Kidney (tissue), 14 donors: Measurements from ENCODE around the gene DNAH5. TPM values are rescaled to one million over a fixed set of nuclear protein-coding genes. Genes with fewer than 3 reads are reported as not detected.

ENCODE experiments used
- DNase-seq, 5 donors: peaks; one replicate each; pipeline ENCODE4 v3.0.0-alpha.2; 2013 to 2020
- FAIRE-seq: peaks from 2 replicates; lab custom pipeline; 2012; peaks lifted over from hg19 to GRCh38; lab: Jason Lieb, UNC
- H3K27ac ChIP-seq, 2 donors: one replicate each; pipeline ENCODE4 v1.7.0; 2013; ENCODE audit warnings: low read depth in 2 of 2, low read length in 2 of 2, inconsistent platforms in 1 of 2
- H3K27me3 ChIP-seq: one replicate; pipeline ENCODE4 v1.7.1; 2013; ENCODE audit warnings: low read length, inconsistent platforms; ENCODE audit not compliant: control insufficient read depth, insufficient read depth
- H3K36me3 ChIP-seq, 3 donors: one replicate each; pipeline versions ENCODE4 v1.7.0 to v1.7.1; 2013; ENCODE audit warnings: low read length in 3 of 3, control low read depth in 1 of 3, inconsistent platforms in 1 of 3; ENCODE audit not compliant: insufficient read depth in 3 of 3, control insufficient read depth in 2 of 3
- H3K4me1 ChIP-seq, 3 donors: one replicate each; pipeline versions ENCODE4 v1.7.0 to v1.7.1; 2013; ENCODE audit warnings: low read length in 3 of 3, inconsistent platforms in 1 of 3, low read depth in 1 of 3; ENCODE audit not compliant: control insufficient read depth in 2 of 3, insufficient read depth in 2 of 3
- H3K4me3 ChIP-seq, 3 donors: one replicate each; pipeline versions ENCODE4 v1.7.0 to v1.8.1; 2013; ENCODE audit warnings: low read length in 3 of 3, control low read depth in 1 of 3, inconsistent platforms in 1 of 3
- H3K9ac ChIP-seq, 3 donors: one replicate each; pipeline versions ENCODE4 v1.7.0 to v1.7.1; 2013; ENCODE audit warnings: low read length in 3 of 3, control low read depth in 1 of 3, inconsistent platforms in 1 of 3
- H3K9me3 ChIP-seq, 3 donors: one replicate each; pipeline versions ENCODE4 v1.7.0 to v1.7.1; 2013; ENCODE audit warnings: low read length in 3 of 3, control low read depth in 1 of 3, inconsistent platforms in 1 of 3; ENCODE audit not compliant: control insufficient read depth in 2 of 3, insufficient read depth in 1 of 3
- CTCF ChIP-seq: IDR thresholded peaks from 3 replicates; pipeline ENCODE4 v1.5.1; 2012; ENCODE audit warnings: mild to moderate bottlenecking, moderate library complexity, borderline replicate concordance; ENCODE audit not compliant: insufficient read depth; ENCODE audit errors: extremely low read depth
- intact Hi-C: fragments of 100-400 bp; cut with DNase I; formaldehyde crosslinking; loops from one replicate; pipeline ENCODE4 v1.11.1; 2022
- polyA plus RNA-seq: library from polyadenylated mRNA; stranded (reverse); fragments of 350-450 nt; fragmentation: Illumina TruSeq; extraction: RNeasy Lipid Tissue Mini Kit (QIAGEN cat#74804); gene quantifications from one replicate; pipeline ENCODE4 v1.2.3, GENCODE V29; 2014; ENCODE audit warnings: low read depth, low replicate concordance; ENCODE audit not compliant: insufficient read depth
- total RNA-seq: library from RNA; stranded (reverse); fragmentation: NEBNext Ultra II Directional; extraction: Animal tissue kit (Norgen Biotek cat#: 25700); gene quantifications from one replicate; pipeline ENCODE4 v1.2.1, GENCODE V29; 2021
- donor health status: control.
- donor health status: control.
- donor health status: control.
- donor health status: control.
- donor health status: control.
- donor health status: DM: yes; HTN: yes; CAD: no.
- donor health status: Normal renal cell carcinoma (clear cell type).

The DNAH5 gene
- total and polyA plus RNA-seq, 2 donors from 2014 or later, result 0.49 to 16.4 TPM

DNA sequence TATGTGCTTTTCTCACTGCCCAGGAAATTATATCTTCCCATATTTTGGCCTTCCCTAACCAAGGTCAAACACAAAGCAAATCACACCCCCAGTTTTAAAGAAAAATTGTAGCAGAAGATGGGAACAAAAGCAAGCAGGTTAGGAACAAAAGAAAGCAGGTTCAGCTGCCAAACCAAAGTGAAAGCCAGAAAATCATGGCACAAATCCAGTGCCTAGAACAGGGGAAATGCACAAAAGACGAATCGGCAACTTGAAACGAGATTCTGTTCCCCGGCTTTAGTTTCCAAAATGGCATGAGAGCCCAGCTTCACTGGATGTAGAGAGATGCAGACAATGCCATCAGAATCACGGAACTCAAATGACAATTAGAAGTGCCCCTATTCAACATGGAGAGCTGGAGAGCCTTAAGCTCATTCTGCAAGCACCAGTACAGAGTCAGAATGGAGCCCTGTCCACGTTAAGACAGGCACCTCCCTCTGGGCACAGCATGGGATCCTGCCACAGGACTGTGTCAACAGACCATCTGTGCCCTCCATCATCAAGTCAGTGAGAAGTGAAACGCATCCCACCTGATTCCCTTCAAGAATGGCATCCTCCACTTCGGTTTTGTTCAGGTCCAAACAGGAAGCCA lies 13.8 kb downstream of the DNAH5 start:
- Histone ChIP-seq H3K9me3 (peaks cover 0 to 7% (median 3%) of the 10 kb centered on the region in 3 donors), H3K27me3 (no peaks in the 10 kb centered on the region), H3K4me3 (no peak overlapping the region), H3K36me3 (no peaks in the 10 kb centered on the region), H3K27ac (no peak overlapping the region), H3K4me1 (no peaks in the 10 kb centered on the region), H3K9ac (no peak overlapping the region)
- intact Hi-C loops, result no loop called here
- TF ChIP-seq CTCF, result no peak
- DNase-seq (no peak), FAIRE-seq (no peak)

DNA sequence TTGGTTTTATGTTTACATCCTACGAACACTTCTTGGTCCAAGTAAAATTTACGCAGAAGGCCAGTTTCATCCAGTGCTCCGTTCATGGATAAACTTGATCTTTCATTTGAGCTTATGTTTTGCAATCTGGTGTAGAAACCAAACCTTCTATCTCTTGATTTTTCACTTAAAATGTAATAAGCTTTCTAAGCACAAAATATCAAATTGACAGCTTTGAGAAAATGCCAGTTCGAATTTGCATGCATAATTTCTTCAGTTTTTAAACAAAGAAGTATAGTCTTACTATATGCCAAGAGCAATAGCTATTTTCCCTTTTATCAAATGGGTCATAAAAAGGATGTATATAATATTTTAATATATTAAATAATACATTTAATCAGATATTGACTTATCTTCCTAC lies 17.8 kb downstream of the DNAH5 start:
- no peak overlapping the region for H3K27ac ChIP-seq
- no peak for TF ChIP-seq CTCF
- no peak for DNase-seq
- no peaks in the 10 kb centered on the region for H3K9me3 ChIP-seq
- no peak for FAIRE-seq
- no peak overlapping the region for H3K9ac ChIP-seq
- no peaks in the 10 kb centered on the region for H3K4me1 ChIP-seq
- H3K27me3 ChIP-seq, result no peaks in the 10 kb centered on the region
- intact Hi-C loops, result no loop called here
- no peaks in the 10 kb centered on the region for H3K36me3 ChIP-seq
- H3K4me3 ChIP-seq, result no peak overlapping the region

DNA sequence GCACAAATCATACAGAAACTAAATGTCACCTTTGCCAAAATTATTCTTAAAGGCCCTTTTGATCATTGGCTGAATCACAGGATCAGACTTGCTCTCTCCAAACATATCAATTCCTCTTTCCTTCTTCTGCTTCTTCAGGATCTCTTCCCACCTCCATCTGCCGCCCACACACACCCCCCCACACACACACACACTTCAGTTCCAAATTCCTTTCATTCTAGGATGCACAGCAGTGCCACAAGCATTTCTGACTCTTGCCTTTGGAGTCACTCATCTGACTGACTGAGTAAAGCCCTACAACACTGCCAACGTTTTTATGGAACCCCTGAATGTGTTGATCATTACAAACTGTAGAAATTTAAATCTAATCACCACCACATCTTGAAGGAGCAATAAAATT lies 22.9 kb downstream of the DNAH5 start:
- H3K9ac ChIP-seq, result no peak overlapping the region
- no peak overlapping the region for H3K27ac ChIP-seq
- FAIRE-seq (no peak), DNase-seq (no peak)
- intact Hi-C loops, result no loop called here
- H3K27me3 ChIP-seq, result no peaks in the 10 kb centered on the region
- no peaks in the 10 kb centered on the region for H3K9me3 ChIP-seq
- peaks cover 0 to 9% (median 0%) of the 10 kb centered on the region in 3 donors for H3K4me1 ChIP-seq
- no peaks in the 10 kb centered on the region for H3K36me3 ChIP-seq
- no peak for TF ChIP-seq CTCF
- H3K4me3 ChIP-seq, result no peak overlapping the region

DNA sequence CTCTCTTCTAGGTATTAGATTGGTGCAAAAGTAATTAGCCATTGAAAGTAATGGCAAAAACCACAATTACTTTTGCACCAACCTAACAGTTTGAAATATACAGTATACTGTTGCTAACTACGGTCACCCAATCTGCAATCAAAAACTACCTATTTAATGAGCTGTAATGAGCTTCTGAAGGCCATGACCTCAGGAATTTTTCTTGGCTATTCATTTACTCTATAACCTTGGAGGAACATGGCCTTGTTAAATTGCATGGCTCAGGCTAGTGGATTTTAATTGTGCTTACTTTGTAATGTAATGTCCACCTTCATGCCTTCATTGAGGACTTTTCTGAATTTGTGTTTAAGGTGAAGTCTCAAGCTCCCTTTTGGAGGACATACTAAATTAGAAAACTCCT lies 24.7 kb downstream of the DNAH5 start:
- Histone ChIP-seq H3K4me1 (peaks cover 0 to 13% (median 0%) of the 10 kb centered on the region in 3 donors), H3K27me3 (no peaks in the 10 kb centered on the region), H3K27ac (no peak overlapping the region), H3K9me3 (no peaks in the 10 kb centered on the region), H3K9ac (no peak overlapping the region), H3K4me3 (no peak overlapping the region), H3K36me3 (no peaks in the 10 kb centered on the region)
- intact Hi-C loops, result no loop called here
- peak in 2 of 5 donors; percentile 47 to 58 for DNase-seq
- TF ChIP-seq CTCF, result no peak
- FAIRE-seq, result no peak
